HTR-8/SVneo (cell line): Measurements from ENCODE around the gene RPS6KC1.
"Not testable (repeated sequence)": the region's sequence is repeated elsewhere in the genome, so short reads cannot be mapped to it uniquely, and the experiment has no call there.

ENCODE experiments used
- DNase-seq: peaks from one replicate; pipeline ENCODE4 v3.0.0; 2011; ENCODE audit warnings: low spot score, mixed read lengths; ENCODE audit not compliant: insufficient read length
- FAIRE-seq: peaks from 2 replicates; lab custom pipeline; 2011; peaks lifted over from hg19 to GRCh38; lab: Jason Lieb, UNC

RPS6KC1 gene

GRCh38 chr1:213054733-213055591, 3.9 kb downstream of the RPS6KC1 start:
- DNase-seq, result no peak
- no peak for FAIRE-seq

- FAIRE-seq (no peak), DNase-seq (no peak)
Measured at GRCh38 chr1:213055767-213056166, 4.7 kb downstream of the RPS6KC1 start.

- FAIRE-seq, result no peak
Measured at GRCh38 chr1:213057264-213058059, 6.4 kb downstream of the RPS6KC1 start.

GRCh38 chr1:213060836-213061235, 9.8 kb downstream of the RPS6KC1 start:
- DNase-seq, result no peak
- FAIRE-seq, result no peak

More at GRCh38 chr1:213057264-213058059, 6.4 kb downstream of the RPS6KC1 start:
- no peak for DNase-seq

GRCh38 chr1:213061263-213061662, 10.2 kb downstream of the RPS6KC1 start:
- no peak for DNase-seq

GRCh38 chr1:213065800-213066199, 14.8 kb downstream of the RPS6KC1 start:
- FAIRE-seq (no peak), DNase-seq (no peak)

More at GRCh38 chr1:213061263-213061662, 10.2 kb downstream of the RPS6KC1 start:
- no peak for FAIRE-seq

- no peak for DNase-seq
- no peak for FAIRE-seq
Measured at GRCh38 chr1:213066363-213066762, 15.3 kb downstream of the RPS6KC1 start.

- no peak for FAIRE-seq
- DNase-seq, result no peak
Measured at GRCh38 chr1:213067352-213067751, 16.3 kb downstream of the RPS6KC1 start.

GRCh38 chr1:213070406-213070805, 19.4 kb downstream of the RPS6KC1 start:
- FAIRE-seq (no peak), DNase-seq (peak; percentile 19)

- FAIRE-seq (no peak), DNase-seq (no peak)
Measured at GRCh38 chr1:213075725-213076124, 24.7 kb downstream of the RPS6KC1 start.

GRCh38 chr1:213082420-213083111, 31.5 kb downstream of the RPS6KC1 start:
- no peak for FAIRE-seq
- DNase-seq, result no peak

GRCh38 chr1:213083112-213083445, 32.0 kb downstream of the RPS6KC1 start:
- DNase-seq (no peak), FAIRE-seq (no peak)

GRCh38 chr1:213087911-213088310, 36.9 kb downstream of the RPS6KC1 start:
- DNase-seq, result no peak

GRCh38 chr1:213089924-213090677, 39.1 kb downstream of the RPS6KC1 start:
- DNase-seq, result no peak

More at GRCh38 chr1:213087911-213088310, 36.9 kb downstream of the RPS6KC1 start:
- no peak for FAIRE-seq

GRCh38 chr1:213094446-213094845, 43.4 kb downstream of the RPS6KC1 start:
- DNase-seq, result no peak
- no peak for FAIRE-seq

More at GRCh38 chr1:213089924-213090677, 39.1 kb downstream of the RPS6KC1 start:
- FAIRE-seq, result no peak

GRCh38 chr1:213095467-213095866, 44.4 kb downstream of the RPS6KC1 start:
- no peak for DNase-seq
- no peak for FAIRE-seq

- FAIRE-seq (no peak), DNase-seq (no peak)
Measured at GRCh38 chr1:213099682-213100399, 48.8 kb downstream of the RPS6KC1 start.

- DNase-seq, FAIRE-seq: not testable (repeated sequence)
Measured at GRCh38 chr1:213100565-213100964, 49.5 kb downstream of the RPS6KC1 start.
